ENCODE data around the gene UBIAD1.

The UBIAD1 gene

DNA sequence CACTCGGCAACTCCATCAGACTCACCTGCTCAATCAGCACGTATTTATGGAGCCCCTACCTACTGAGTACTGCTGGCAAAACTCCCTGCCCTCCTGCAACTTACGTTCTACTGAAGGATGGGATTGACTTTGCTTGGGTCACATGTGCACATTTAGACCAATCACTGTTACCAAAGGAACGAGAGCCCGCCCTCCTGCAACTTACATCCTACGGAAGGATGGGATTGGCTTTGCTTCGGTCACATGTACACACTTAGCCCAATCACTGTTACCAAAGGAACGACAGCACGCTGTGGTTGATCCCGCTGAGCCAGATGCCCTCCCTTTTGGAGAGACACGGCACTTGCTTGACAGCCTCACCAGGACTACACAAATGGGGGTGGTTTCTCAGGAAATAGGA is 46.0 kb downstream of the UBIAD1 start:
- Histone ChIP-seq H3K9me3 (no peaks in the 10 kb centered on the region), H3K4me1 (ENCODE audit: control insufficient read depth in 1 of 2, insufficient read depth in 1 of 2, low read depth in 1 of 2, low read length in 1 of 2) (no peaks in the 10 kb centered on the region), H3K4me3 (ENCODE audit: low read depth in 1 of 2, low read length in 1 of 2) (no peak overlapping the region), H3K36me3 (no peaks in the 10 kb centered on the region), H3K27ac (no peak overlapping the region), H3K27me3 (no peaks in the 10 kb centered on the region)
- no peak for TF ChIP-seq CTCF (IDR thresholded peaks at IDR 0.05)

- H3K9me3 ChIP-seq, result no peaks in the 10 kb centered on the region
- no peak overlapping the region for H3K27ac ChIP-seq
- no peak overlapping the region for H3K4me3 ChIP-seq (ENCODE audit: low read depth in 1 of 2, low read length in 1 of 2)
- no peaks in the 10 kb centered on the region for H3K27me3 ChIP-seq
- no peaks in the 10 kb centered on the region for H3K36me3 ChIP-seq
- H3K4me1 ChIP-seq (ENCODE audit: control insufficient read depth in 1 of 2, insufficient read depth in 1 of 2, low read depth in 1 of 2, low read length in 1 of 2), result no peaks in the 10 kb centered on the region
- TF ChIP-seq CTCF (IDR thresholded peaks at IDR 0.05), result no peak
Measured at GRCh38 chr1:11320153-11320936, 47.3 kb downstream of the UBIAD1 start.

DNA sequence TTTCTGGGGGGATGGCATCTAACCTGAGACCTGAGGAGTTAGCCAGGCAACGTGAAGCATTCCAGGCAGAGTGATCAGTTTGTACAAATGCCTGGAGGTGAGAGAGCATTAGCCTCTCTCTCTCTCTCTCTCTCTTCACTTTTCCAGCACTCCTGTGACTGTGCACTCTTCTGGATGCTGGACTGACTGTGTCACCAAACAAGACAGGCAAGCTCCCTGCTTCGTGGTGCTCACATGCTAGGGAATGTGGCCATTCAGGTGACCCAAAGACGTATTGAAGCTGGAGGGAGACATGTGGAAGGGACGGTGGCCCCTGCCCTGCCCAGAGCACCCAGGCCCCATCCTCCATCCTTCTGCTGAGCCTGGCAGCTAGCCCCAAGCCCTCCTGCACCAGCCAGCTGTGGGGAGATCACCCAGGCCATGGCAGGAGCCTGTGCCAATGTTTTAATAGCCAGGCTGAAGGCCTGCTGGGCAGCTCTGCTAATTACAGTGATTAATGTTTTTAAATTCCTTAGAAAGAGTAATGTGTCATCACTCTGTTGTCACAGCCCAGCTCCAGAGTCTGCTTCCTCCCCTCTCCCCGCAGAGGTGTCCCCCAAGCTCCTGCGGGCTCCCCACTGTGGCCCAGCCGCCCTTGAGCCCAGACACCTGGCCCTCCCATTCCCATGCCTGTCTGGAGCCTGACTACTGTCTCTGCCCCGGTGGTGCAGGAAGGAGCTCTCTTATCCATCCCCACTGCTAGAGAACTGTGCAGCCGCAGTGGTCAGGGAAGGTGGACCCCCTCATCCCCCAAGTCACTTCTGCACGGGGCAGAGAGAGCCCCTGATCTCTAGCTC is 48.9 kb downstream of the UBIAD1 start:
- no peaks in the 10 kb centered on the region for H3K9me3 ChIP-seq
- no peaks in the 10 kb centered on the region for H3K27me3 ChIP-seq
- H3K4me1 ChIP-seq (ENCODE audit: control insufficient read depth in 1 of 2, insufficient read depth in 1 of 2, low read depth in 1 of 2, low read length in 1 of 2), result no peaks in the 10 kb centered on the region
- no peak overlapping the region for H3K27ac ChIP-seq
- H3K36me3 ChIP-seq, result no peaks in the 10 kb centered on the region
- no peak overlapping the region for H3K4me3 ChIP-seq (ENCODE audit: low read depth in 1 of 2, low read length in 1 of 2)
- TF ChIP-seq CTCF (IDR thresholded peaks at IDR 0.05), result no peak

DNA sequence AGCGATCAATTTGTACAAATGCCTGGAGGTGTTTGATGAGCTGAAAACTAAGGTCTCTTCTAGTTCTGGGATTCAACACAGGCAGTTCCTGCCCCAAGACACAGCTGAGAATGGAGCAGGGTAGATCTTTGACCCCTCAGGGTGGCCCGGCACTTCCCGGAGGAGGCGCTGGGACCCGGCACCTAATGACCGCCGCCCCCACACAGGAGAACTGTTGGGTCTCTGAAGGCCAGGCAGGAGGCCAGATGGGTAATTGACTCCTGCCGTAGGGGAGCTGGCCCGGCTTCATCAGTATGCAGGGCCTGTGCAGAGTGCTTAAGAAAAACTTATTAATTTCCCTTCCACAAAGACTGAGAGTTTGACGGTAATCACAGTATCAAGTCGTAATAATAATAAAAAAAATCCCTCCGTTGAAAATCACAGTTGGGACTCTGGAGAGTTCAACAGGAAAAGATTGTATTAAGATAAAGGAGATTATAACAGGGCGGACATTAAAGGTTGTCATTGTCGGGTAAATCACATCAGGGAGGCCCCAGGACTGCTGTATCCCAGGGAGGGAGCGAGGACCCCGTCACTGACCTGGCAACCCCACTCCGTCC is 51.7 kb downstream of the UBIAD1 start:
- H3K27me3 ChIP-seq, result no peaks in the 10 kb centered on the region
- no peak overlapping the region for H3K4me3 ChIP-seq (ENCODE audit: low read depth in 1 of 2, low read length in 1 of 2)
- no peak for TF ChIP-seq CTCF (IDR thresholded peaks at IDR 0.05)
- no peaks in the 10 kb centered on the region for H3K9me3 ChIP-seq
- no peak overlapping the region for H3K27ac ChIP-seq
- H3K4me1 ChIP-seq (ENCODE audit: control insufficient read depth in 1 of 2, insufficient read depth in 1 of 2, low read depth in 1 of 2, low read length in 1 of 2), result no peaks in the 10 kb centered on the region
- H3K36me3 ChIP-seq, result no peaks in the 10 kb centered on the region

DNA sequence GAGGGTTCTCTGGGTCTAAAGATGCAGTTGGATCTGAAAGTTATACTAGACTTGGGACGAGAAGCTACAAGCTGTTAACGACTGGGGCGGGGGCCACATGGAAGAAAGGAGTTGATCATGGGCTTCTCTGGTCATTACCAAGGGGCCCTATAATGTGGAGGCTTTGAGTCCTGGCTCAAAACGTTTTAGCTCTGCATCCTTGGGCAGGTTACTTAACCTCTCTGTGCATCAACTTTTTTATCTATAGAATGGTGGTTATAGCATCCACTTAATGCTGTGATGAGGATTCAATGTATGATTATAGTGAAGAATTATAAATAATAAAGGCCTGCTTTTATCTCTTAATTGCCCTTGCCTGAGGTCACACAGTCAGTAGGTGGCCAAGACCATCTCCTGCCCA is 53.1 kb downstream of the UBIAD1 start:
- H3K27ac ChIP-seq, result no peak overlapping the region
- no peak overlapping the region for H3K4me3 ChIP-seq (ENCODE audit: low read depth in 1 of 2, low read length in 1 of 2)
- H3K9me3 ChIP-seq, result no peaks in the 10 kb centered on the region
- no peaks in the 10 kb centered on the region for H3K4me1 ChIP-seq (ENCODE audit: control insufficient read depth in 1 of 2, insufficient read depth in 1 of 2, low read depth in 1 of 2, low read length in 1 of 2)
- no peaks in the 10 kb centered on the region for H3K36me3 ChIP-seq
- no peak for TF ChIP-seq CTCF (IDR thresholded peaks at IDR 0.05)
- no peaks in the 10 kb centered on the region for H3K27me3 ChIP-seq
